Measurements from ENCODE around the gene SPEG.

SPEG gene

DNA sequence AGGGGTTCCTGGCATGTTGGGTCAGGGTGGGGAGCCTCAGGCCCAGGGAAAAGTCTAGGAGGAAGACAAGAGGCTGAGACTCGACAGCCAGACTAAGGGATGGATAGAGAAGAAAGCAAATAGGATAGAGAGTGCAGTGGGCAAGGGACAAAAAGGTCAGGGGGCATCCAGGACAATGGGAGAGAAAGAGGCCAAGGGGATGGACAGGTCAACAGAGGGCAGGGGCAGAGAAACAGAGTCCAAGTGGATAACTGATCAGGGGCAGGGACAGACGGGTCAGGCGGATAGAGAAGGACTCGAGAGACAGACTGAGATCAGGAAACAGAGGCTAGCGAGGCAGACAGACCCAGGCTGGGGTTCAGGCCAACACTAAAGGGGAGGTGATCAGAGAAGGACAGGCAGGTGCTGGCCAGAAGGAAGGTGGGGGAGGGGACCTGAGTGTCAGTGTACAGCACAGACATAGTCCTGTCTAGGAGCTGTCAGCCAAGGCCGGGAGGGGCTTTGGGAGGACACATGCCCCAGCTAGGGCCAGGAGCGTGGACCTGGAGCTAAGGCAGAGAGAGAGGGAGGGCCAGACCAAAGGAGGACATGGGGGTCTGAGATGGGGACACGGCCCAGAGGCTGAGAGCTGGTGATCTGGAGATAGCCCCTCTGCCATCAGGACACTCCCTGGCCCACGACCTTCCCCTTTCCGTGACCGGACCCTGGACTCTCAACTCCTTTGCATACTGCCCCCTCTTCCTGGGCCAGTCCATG, 91.9 kb downstream of the SPEG start:
- Histone ChIP-seq H3K27ac (replicated peaks) (no peak overlapping the region), H3K27me3 (ENCODE audit: insufficient read depth, poor library complexity, severe bottlenecking) (peaks cover 80% of the 10 kb centered on the region), H3K4me3 (replicated peaks; ENCODE audit: insufficient read depth, low read length) (no peak overlapping the region)
- no peak for TF ChIP-seq SPI1 (IDR thresholded peaks at IDR 0.05; ENCODE audit: borderline replicate concordance, low read depth)
- TF ChIP-seq, protein P1, sequence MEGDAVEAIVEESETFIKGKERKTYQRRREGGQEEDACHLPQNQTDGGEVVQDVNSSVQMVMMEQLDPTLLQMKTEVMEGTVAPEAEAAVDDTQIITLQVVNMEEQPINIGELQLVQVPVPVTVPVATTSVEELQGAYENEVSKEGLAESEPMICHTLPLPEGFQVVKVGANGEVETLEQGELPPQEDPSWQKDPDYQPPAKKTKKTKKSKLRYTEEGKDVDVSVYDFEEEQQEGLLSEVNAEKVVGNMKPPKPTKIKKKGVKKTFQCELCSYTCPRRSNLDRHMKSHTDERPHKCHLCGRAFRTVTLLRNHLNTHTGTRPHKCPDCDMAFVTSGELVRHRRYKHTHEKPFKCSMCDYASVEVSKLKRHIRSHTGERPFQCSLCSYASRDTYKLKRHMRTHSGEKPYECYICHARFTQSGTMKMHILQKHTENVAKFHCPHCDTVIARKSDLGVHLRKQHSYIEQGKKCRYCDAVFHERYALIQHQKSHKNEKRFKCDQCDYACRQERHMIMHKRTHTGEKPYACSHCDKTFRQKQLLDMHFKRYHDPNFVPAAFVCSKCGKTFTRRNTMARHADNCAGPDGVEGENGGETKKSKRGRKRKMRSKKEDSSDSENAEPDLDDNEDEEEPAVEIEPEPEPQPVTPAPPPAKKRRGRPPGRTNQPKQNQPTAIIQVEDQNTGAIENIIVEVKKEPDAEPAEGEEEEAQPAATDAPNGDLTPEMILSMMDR (IDR thresholded peaks at IDR 0.05; ENCODE audit: insufficient read depth, low read length), result no peak
- TF ChIP-seq GABPA (IDR thresholded peaks at IDR 0.05; ENCODE audit: low read depth), result no peak
- DNase-seq (ENCODE audit: low read depth in 1 of 2, low spot score in 1 of 2), result no peak

DNA sequence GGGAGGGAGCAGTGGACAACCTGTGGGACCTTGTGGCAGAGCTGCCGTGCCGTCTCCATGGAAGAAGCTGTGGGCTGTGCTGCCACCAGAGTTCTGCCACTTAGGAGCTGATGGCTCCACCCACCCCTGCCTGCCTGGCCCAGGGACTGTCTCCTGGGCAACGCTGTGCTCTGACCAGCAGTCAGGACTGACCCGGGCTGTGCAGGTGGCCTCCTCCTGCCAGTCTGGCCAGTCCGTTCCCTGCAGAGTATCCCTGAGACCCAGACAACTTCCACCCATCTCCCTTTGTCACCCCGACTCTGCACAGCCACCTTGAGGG, 92.4 kb downstream of the SPEG start:
- Histone ChIP-seq H3K27me3 (ENCODE audit: insufficient read depth, poor library complexity, severe bottlenecking) (peaks cover 75% of the 10 kb centered on the region), H3K4me3 (replicated peaks; ENCODE audit: insufficient read depth, low read length) (no peak overlapping the region), H3K27ac (replicated peaks) (no peak overlapping the region)
- no peak for DNase-seq (ENCODE audit: low read depth in 1 of 2, low spot score in 1 of 2)
- no peak for TF ChIP-seq POLR2AphosphoS5 (IDR thresholded peaks at IDR 0.05; ENCODE audit: low read depth)
- no peak for TF ChIP-seq SPI1 (IDR thresholded peaks at IDR 0.05; ENCODE audit: borderline replicate concordance, low read depth)
- TF ChIP-seq, protein P1 (IDR thresholded peaks at IDR 0.05; ENCODE audit: insufficient read depth, low read length), result no peak
- TF ChIP-seq, protein P2, sequence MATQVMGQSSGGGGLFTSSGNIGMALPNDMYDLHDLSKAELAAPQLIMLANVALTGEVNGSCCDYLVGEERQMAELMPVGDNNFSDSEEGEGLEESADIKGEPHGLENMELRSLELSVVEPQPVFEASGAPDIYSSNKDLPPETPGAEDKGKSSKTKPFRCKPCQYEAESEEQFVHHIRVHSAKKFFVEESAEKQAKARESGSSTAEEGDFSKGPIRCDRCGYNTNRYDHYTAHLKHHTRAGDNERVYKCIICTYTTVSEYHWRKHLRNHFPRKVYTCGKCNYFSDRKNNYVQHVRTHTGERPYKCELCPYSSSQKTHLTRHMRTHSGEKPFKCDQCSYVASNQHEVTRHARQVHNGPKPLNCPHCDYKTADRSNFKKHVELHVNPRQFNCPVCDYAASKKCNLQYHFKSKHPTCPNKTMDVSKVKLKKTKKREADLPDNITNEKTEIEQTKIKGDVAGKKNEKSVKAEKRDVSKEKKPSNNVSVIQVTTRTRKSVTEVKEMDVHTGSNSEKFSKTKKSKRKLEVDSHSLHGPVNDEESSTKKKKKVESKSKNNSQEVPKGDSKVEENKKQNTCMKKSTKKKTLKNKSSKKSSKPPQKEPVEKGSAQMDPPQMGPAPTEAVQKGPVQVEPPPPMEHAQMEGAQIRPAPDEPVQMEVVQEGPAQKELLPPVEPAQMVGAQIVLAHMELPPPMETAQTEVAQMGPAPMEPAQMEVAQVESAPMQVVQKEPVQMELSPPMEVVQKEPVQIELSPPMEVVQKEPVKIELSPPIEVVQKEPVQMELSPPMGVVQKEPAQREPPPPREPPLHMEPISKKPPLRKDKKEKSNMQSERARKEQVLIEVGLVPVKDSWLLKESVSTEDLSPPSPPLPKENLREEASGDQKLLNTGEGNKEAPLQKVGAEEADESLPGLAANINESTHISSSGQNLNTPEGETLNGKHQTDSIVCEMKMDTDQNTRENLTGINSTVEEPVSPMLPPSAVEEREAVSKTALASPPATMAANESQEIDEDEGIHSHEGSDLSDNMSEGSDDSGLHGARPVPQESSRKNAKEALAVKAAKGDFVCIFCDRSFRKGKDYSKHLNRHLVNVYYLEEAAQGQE (IDR thresholded peaks at IDR 0.05; ENCODE audit: insufficient replicate concordance, low read depth), result no peak
- TF ChIP-seq GABPA (IDR thresholded peaks at IDR 0.05; ENCODE audit: low read depth), result no peak

DNA sequence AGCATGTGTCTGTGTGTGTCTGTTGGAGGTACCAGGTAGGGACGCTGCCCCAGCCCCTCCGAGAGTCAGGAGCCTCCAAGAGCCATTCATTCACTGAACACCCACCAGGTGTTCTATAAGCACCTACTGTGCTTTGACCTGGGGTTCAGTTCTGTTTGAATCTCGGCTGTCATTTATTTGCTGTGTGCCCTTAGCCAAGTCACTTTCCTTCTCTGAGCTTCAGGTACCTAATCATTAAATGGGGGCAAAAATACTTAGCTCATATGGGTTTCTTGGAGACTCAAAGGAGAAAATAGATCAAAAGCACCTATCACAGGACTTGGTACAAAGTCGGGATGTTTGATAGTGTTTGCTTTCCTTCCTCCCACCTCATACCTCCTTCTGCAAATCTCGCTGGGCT, 92.8 kb downstream of the SPEG start:
- no peak for DNase-seq (ENCODE audit: low read depth in 1 of 2, low spot score in 1 of 2)
- Histone ChIP-seq H3K27me3 (ENCODE audit: insufficient read depth, poor library complexity, severe bottlenecking) (peaks cover 74% of the 10 kb centered on the region), H3K4me3 (replicated peaks; ENCODE audit: insufficient read depth, low read length) (no peak overlapping the region), H3K27ac (replicated peaks) (no peak overlapping the region)
- TF ChIP-seq POLR2AphosphoS5 (IDR thresholded peaks at IDR 0.05; ENCODE audit: low read depth) (no peak), GABPA (IDR thresholded peaks at IDR 0.05; ENCODE audit: low read depth) (no peak), SPI1 (IDR thresholded peaks at IDR 0.05; ENCODE audit: borderline replicate concordance, low read depth) (no peak)
- TF ChIP-seq, protein P1 (IDR thresholded peaks at IDR 0.05; ENCODE audit: insufficient read depth, low read length), result no peak

DNA sequence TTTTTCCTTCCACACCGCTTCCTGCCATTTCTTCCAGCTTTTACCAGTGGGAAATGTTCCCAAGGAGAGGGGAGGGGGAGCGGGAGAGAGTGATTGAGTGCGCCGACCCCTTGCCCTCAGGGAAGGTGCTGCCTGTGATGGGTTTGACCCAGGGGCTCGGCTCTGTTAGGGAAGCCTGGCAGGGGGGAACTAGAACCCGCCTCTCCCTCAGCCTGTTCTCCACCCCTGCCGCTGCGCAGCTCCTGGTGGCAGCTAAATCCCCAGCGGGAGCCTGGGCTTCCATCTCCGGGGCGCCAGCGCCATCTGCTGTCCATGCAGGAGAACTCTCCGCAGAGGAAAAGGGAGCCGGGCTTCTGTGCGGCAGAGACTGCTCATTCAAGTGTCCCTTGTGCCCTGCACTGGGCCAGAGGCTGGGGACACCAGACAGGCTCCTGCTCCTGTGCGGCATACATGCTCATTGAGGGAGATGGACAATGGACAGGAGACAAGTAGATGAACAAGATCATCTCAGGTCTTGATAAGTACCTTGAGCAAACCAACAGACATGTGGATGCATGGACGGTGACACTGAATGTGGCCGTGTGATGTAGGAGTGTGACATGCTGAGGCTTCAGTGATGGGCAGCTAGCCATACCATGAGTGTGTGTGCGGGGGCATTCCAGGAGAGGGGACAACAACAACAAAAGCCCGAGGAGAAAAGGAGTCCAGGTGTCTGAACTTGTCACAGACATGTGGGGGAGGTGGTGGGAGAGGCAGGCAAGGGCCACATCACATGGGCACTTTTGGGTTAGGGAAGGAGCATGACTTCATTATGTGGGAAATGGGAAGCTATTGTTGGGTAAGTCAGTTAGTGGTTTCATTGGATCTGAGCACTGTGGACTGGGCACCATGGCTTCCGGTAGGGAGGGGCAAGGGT, 95.7 kb downstream of the SPEG start:
- H3K27me3 ChIP-seq (ENCODE audit: insufficient read depth, poor library complexity, severe bottlenecking), result peaks cover 47% of the 10 kb centered on the region
- no peak overlapping the region for H3K27ac ChIP-seq (replicated peaks)
- H3K4me3 ChIP-seq (replicated peaks; ENCODE audit: insufficient read depth, low read length), result no peak overlapping the region
- TF ChIP-seq, protein P2 (IDR thresholded peaks at IDR 0.05; ENCODE audit: insufficient replicate concordance, low read depth), result no peak
- TF ChIP-seq, protein P1 (IDR thresholded peaks at IDR 0.05; ENCODE audit: insufficient read depth, low read length), result peak; percentile 75
- DNase-seq (ENCODE audit: low read depth in 1 of 2, low spot score in 1 of 2), result peak; percentile 58 to 85
